Retinal pigment epithelial cell (primary cell): ENCODE data around the gene HLA-DRB1.

Experiments used
- DNase-seq: peaks from one replicate; pipeline ENCODE4 v3.0.0-alpha.2; 2010; ENCODE audit warnings: low read depth
- H3K4me3 ChIP-seq: 2 replicates; pipeline ENCODE4 v1.5.1; 2011; ENCODE audit warnings: mild to moderate bottlenecking, low read length, control low read depth, moderate library complexity
- CTCF ChIP-seq: conservative IDR thresholded peaks from 2 replicates; pipeline ENCODE4 v1.5.1; 2011; ENCODE audit warnings: low read depth, low read length, control low read depth, inconsistent platforms

The HLA-DRB1 gene

GRCh38 chr6:32627249-32627648 lies 37.6 kb upstream of the HLA-DRB1 start:
- H3K4me3 ChIP-seq, result no peak overlapping the region
- DNase-seq, result no peak
- no peak for TF ChIP-seq CTCF

GRCh38 chr6:32625137-32625536 lies 35.5 kb upstream of the HLA-DRB1 start:
- H3K4me3 ChIP-seq, result no peak overlapping the region
- no peak for TF ChIP-seq CTCF
- DNase-seq, result no peak

GRCh38 chr6:32624565-32624964 lies 34.9 kb upstream of the HLA-DRB1 start:
- H3K4me3 ChIP-seq, result no peak overlapping the region
- DNase-seq, result no peak
- no peak for TF ChIP-seq CTCF

GRCh38 chr6:32623693-32624092 lies 34.0 kb upstream of the HLA-DRB1 start:
- H3K4me3 ChIP-seq, result no peak overlapping the region
- no peak for DNase-seq
- no peak for TF ChIP-seq CTCF

- no peak for DNase-seq
- no peak overlapping the region for H3K4me3 ChIP-seq
- peak; percentile 6 for TF ChIP-seq CTCF
These were observed 33.1 kb upstream of the HLA-DRB1 start for GRCh38 chr6:32622545-32623401.

- no peak for DNase-seq
- TF ChIP-seq CTCF, result no peak
- H3K4me3 ChIP-seq, result no peak overlapping the region
These were observed 31.7 kb upstream of the HLA-DRB1 start for GRCh38 chr6:32621372-32621771.

- TF ChIP-seq CTCF, result no peak
- no peak for DNase-seq
- no peak overlapping the region for H3K4me3 ChIP-seq
These were observed 28.1 kb upstream of the HLA-DRB1 start for GRCh38 chr6:32617751-32618150.
